NCI-H2171 (cell line): ENCODE results near the gene TBXAS1.

Experiments used
- DNase-seq: peaks from one replicate; lab custom pipeline; 2025; lab: John Stamatoyannopoulos, UW

Gene TBXAS1

GRCh38 chr7:139855498-139856270 is 26.6 kb downstream of the TBXAS1 start:
- no peak for DNase-seq

- no peak for DNase-seq
Observed at GRCh38 chr7:139857791-139858190, 28.7 kb downstream of the TBXAS1 start.

GRCh38 chr7:139860090-139860775 is 31.2 kb downstream of the TBXAS1 start:
- no peak for DNase-seq

GRCh38 chr7:139861803-139862202 is 32.7 kb downstream of the TBXAS1 start:
- DNase-seq: no peak

- DNase-seq: no peak
Observed at GRCh38 chr7:139866047-139866837, 37.2 kb downstream of the TBXAS1 start.

- no peak for DNase-seq
Observed at GRCh38 chr7:139867847-139868246, 38.8 kb downstream of the TBXAS1 start.

GRCh38 chr7:139869886-139870285 is 40.8 kb downstream of the TBXAS1 start:
- no peak for DNase-seq

GRCh38 chr7:139870380-139870779 is 41.3 kb downstream of the TBXAS1 start:
- DNase-seq: no peak

- DNase-seq: no peak
Observed at GRCh38 chr7:139871331-139871730, 42.3 kb downstream of the TBXAS1 start.

GRCh38 chr7:139871820-139872219 is 42.8 kb downstream of the TBXAS1 start:
- no peak for DNase-seq

- no peak for DNase-seq
Observed at GRCh38 chr7:139873593-139874301, 44.7 kb downstream of the TBXAS1 start.

GRCh38 chr7:139874302-139874629 is 45.2 kb downstream of the TBXAS1 start:
- DNase-seq: no peak

GRCh38 chr7:139875821-139876241 is 46.8 kb downstream of the TBXAS1 start:
- no peak for DNase-seq

GRCh38 chr7:139876622-139877283 is 47.7 kb downstream of the TBXAS1 start:
- DNase-seq: no peak

- no peak for DNase-seq
Observed at GRCh38 chr7:139883814-139884213, 54.8 kb downstream of the TBXAS1 start.

GRCh38 chr7:139884441-139884840 is 55.4 kb downstream of the TBXAS1 start:
- DNase-seq: no peak

GRCh38 chr7:139885511-139885910 is 56.4 kb downstream of the TBXAS1 start:
- no peak for DNase-seq

- DNase-seq: no peak
Observed at GRCh38 chr7:139886206-139886605, 57.1 kb downstream of the TBXAS1 start.

GRCh38 chr7:139886899-139887298 is 57.8 kb downstream of the TBXAS1 start:
- DNase-seq: no peak

- DNase-seq: no peak
Observed at GRCh38 chr7:139887992-139888481, 59.0 kb downstream of the TBXAS1 start.

GRCh38 chr7:139889186-139889871 is 60.3 kb downstream of the TBXAS1 start:
- DNase-seq: no peak
